LNCaP clone FGC (cell line): ENCODE data around the gene EXOC4.

Experiments used
- DNase-seq: peaks from one replicate; pipeline ENCODE4 v3.0.0-alpha.2; 2011; ENCODE audit warnings: low read depth
- H3K4me3 ChIP-seq: 2 replicates; pipeline ENCODE4 v1.5.1; 2011; ENCODE audit warnings: mild to moderate bottlenecking, low read depth, low read length, control low read depth
- CTCF ChIP-seq: IDR thresholded peaks from 2 replicates; pipeline ENCODE4 v1.5.1; 2012; ENCODE audit warnings: mild to moderate bottlenecking; ENCODE audit not compliant: control insufficient read depth, insufficient read depth; ENCODE audit errors: extremely low read depth

Gene EXOC4

DNA sequence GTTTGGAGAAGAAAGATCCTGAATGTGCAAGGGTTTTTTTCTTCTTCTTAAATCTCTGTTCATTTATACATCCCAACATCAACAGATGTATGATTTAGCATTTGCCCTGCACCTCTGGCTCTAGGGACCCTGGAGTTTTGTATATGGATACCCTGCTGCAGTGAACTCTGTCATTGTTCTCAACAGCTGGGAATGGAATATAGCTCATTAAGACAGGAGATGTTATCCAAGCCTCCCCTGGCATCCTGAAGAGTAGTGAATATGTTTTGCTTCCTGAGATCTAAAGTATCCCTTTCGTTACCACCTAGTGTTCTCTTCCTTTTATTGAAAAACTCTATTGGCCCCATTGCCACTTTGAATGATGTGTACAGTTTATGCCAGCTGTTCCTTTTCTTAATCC is 275.9 kb downstream of the EXOC4 start:
- no peak overlapping the region for H3K4me3 ChIP-seq
- no peak for DNase-seq
- no peak for TF ChIP-seq CTCF

DNA sequence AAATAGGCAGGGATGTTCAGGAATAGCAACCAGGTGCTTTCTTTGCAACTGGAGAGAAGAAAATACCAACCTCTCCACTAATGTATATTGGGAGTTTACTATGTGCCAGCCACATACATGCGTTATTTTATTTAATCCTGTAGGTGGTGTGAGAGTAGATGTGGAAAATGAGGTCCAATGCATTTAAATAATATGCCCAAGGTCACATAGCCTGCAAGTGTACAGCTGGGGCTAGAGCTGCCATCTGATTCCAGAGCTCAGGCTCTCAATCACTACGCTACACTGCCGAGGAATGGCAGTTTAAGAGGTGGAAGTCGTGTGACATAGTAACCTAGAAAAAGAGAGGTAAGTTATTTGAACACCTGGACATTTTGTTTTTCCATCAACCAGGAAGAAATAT is 277.0 kb downstream of the EXOC4 start:
- 0 out of 2 replicates have a peak, but pooled peaks have one; percentile 7 for TF ChIP-seq CTCF
- no peak overlapping the region for H3K4me3 ChIP-seq
- no peak for DNase-seq

DNA sequence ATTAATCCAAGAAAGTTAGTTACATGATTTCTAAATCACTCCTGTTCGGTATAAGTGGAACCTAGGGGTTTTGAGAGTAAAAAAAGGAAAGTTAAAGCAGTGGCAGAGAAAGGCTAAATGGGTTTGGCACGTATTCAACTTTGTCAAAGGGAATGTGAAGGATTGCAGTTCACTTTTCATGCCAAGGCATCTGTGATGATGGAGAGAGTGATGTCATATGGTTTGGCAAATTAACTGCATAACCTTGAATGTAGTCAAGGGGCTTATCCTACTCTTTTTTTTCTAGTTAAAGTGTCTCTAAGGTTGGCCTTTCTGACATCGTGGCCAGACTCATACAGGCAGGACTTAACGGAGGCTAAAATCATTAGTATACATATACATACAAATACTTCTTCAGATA is 277.8 kb downstream of the EXOC4 start:
- no peak for TF ChIP-seq CTCF
- H3K4me3 ChIP-seq: no peak overlapping the region
- DNase-seq: peak; percentile 15

GRCh38 chr7:133534816-133535215 is 281.9 kb downstream of the EXOC4 start:
- H3K4me3 ChIP-seq: no peak overlapping the region
- DNase-seq: no peak
- TF ChIP-seq CTCF: no peak

- no peak for DNase-seq
- TF ChIP-seq CTCF: no peak
- no peak overlapping the region for H3K4me3 ChIP-seq
Observed at GRCh38 chr7:133535308-133535707, 282.4 kb downstream of the EXOC4 start.

GRCh38 chr7:133536450-133536849 is 283.6 kb downstream of the EXOC4 start:
- H3K4me3 ChIP-seq: no peak overlapping the region
- no peak for TF ChIP-seq CTCF
- DNase-seq: no peak

DNA sequence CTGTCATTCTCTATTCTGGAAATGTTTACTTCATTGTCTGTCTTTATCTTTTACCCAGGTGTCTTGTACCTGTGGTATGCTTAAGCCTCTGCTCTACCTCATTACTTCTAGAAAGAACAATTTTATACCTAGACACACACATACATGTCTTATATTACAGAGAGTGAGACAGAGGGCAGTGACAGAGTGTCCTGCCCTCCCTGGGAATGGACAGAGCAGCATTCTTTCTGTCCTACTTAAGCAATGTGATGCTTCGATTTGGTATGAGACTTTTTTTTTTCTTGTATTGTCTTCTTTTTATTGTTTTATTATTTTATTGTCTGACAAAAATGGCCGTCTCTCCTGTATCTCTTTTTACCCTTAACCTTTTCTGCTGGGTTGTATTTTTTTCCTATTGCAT is 286.1 kb downstream of the EXOC4 start:
- no peak for TF ChIP-seq CTCF

More for the DNA sequence above, 286.1 kb downstream of the EXOC4 start:
- H3K4me3 ChIP-seq: no peak overlapping the region
- no peak for DNase-seq
